ENCODE data around the gene ARHGAP32. TPM values are rescaled to one million over a fixed set of nuclear protein-coding genes. Genes with fewer than 3 reads are reported as not detected.

Gene ARHGAP32
- 13.5 and 15.2 TPM in 2 replicates for total RNA-seq
- long read RNA-seq, partial matches to known transcripts, result 7 of 8 reads
- long read RNA-seq, other reads (novel, unspliced or antisense), result 1 of 8 reads

- Mint-ChIP-seq H3K9me3 (ENCODE audit: unreplicated experiment) (peaks cover under 1% of the 10 kb centered on the region), H3K27ac (ENCODE audit: unreplicated experiment) (no peak within 1 kb of the TSS), H3K27me3 (ENCODE audit: unreplicated experiment) (no peaks in the 10 kb centered on the region), H3K36me3 (ENCODE audit: unreplicated experiment) (no peaks in the 10 kb centered on the region), H3K4me1 (ENCODE audit: unreplicated experiment) (peaks cover 1% of the 10 kb centered on the region), H3K4me3 (ENCODE audit: unreplicated experiment) (no peak within 1 kb of the TSS)
- no peak for DNase-seq (ENCODE audit: extremely low spot score, unreplicated experiment)
- TF ChIP-seq CTCF (IDR thresholded peaks at IDR 0.05), result no peak
These were observed at the start of gene ARHGAP32 for GRCh38 chr11:129192150-129192549. TSS of gene ARHGAP32 (minus strand) at chr11:129192325. CDS start at chr11:129192198, 127 bp downstream.

DNA sequence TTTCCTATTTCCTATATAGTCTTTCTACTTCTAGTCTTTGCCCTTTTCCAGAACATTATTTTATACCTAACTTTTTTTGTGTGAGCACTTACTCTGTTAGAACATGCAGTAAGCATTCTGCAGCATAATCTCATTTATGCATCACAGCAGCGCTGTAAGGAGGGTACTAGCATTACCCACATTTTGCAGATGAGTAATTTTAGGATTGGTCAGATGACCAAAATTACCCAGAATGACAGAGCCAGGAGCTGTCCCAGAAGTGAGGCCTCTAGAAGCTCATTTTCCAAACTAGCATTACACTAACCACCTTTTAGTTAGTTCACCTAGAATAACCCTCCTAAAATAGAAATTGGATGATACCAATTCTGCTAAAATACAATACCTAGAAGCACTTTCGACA is 47.1 kb upstream of the ARHGAP32 start:
- peaks cover 22% of the 10 kb centered on the region for H3K9me3 Mint-ChIP-seq (ENCODE audit: unreplicated experiment)
- no peak for DNase-seq (ENCODE audit: extremely low spot score, unreplicated experiment)
- no peaks in the 10 kb centered on the region for H3K27me3 Mint-ChIP-seq (ENCODE audit: unreplicated experiment)
- TF ChIP-seq CTCF (IDR thresholded peaks at IDR 0.05), result no peak
- H3K4me3 Mint-ChIP-seq (ENCODE audit: unreplicated experiment), result no peak overlapping the region
- no peak overlapping the region for H3K27ac Mint-ChIP-seq (ENCODE audit: unreplicated experiment)
- H3K36me3 Mint-ChIP-seq (ENCODE audit: unreplicated experiment), result peaks cover 8% of the 10 kb centered on the region
- no peaks in the 10 kb centered on the region for H3K4me1 Mint-ChIP-seq (ENCODE audit: unreplicated experiment)

GRCh38 chr11:129237880-129238638 is 45.9 kb upstream of the ARHGAP32 start:
- no peak for TF ChIP-seq CTCF (IDR thresholded peaks at IDR 0.05)
- Mint-ChIP-seq H3K27me3 (ENCODE audit: unreplicated experiment) (no peaks in the 10 kb centered on the region), H3K4me3 (ENCODE audit: unreplicated experiment) (no peak overlapping the region), H3K4me1 (ENCODE audit: unreplicated experiment) (no peaks in the 10 kb centered on the region), H3K9me3 (ENCODE audit: unreplicated experiment) (peaks cover 21% of the 10 kb centered on the region), H3K27ac (ENCODE audit: unreplicated experiment) (no peak overlapping the region), H3K36me3 (ENCODE audit: unreplicated experiment) (peaks cover 8% of the 10 kb centered on the region)
- DNase-seq (ENCODE audit: extremely low spot score, unreplicated experiment), result no peak

DNA sequence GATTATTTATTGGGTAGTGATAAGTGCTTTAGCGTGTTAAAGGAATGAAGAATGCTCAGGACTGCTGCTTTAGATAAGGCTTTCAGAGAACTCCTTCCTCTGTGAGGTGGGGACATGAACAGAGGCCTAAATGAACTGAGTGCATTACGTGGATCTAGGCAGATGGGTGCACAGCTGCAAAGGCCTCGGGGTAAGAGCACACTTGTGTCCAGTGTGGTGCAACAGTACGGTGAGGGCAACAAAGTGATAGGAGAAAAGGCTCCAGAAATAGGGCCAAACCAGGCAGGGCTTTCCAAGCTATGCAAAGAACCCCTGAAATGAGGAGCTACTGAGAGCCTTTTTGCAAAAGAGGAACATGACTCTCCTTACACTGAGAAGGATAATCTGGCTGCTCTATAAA is 45.3 kb upstream of the ARHGAP32 start:
- no peak overlapping the region for H3K27ac Mint-ChIP-seq (ENCODE audit: unreplicated experiment)
- H3K27me3 Mint-ChIP-seq (ENCODE audit: unreplicated experiment), result no peaks in the 10 kb centered on the region

More for the DNA sequence above, 45.3 kb upstream of the ARHGAP32 start:
- TF ChIP-seq CTCF (IDR thresholded peaks at IDR 0.05), result no peak
- peaks cover 8% of the 10 kb centered on the region for H3K36me3 Mint-ChIP-seq (ENCODE audit: unreplicated experiment)
- DNase-seq (ENCODE audit: extremely low spot score, unreplicated experiment), result no peak
- no peaks in the 10 kb centered on the region for H3K4me1 Mint-ChIP-seq (ENCODE audit: unreplicated experiment)
- no peak overlapping the region for H3K4me3 Mint-ChIP-seq (ENCODE audit: unreplicated experiment)
- peaks cover 16% of the 10 kb centered on the region for H3K9me3 Mint-ChIP-seq (ENCODE audit: unreplicated experiment)

Data from osteocyte (in vitro differentiated cells).